NOMO-1 treated with DMSO at 0.1 percent for 48 hours (cell line): ENCODE measurements around the gene IL32.
A peak's percentile ranks its signal among the peaks of the same experiment; 100 is the strongest.

Source experiments
- DNase-seq: peaks from one replicate; lab custom pipeline; 2025; ENCODE audit not compliant: unreplicated experiment; lab: John Stamatoyannopoulos, UW

Gene IL32

GRCh38 chr16:3065069-3065741 lies at the start of gene IL32:
Gene IL32 (plus strand): TSS chr16:3065640. CDS start chr16:3065812, 172 bp downstream.
- no peak for DNase-seq

- no peak for DNase-seq
Measured at GRCh38 chr16:3015865-3016521, 49.4 kb upstream of the IL32 start.

GRCh38 chr16:3017344-3017743 lies 48.1 kb upstream of the IL32 start:
- no peak for DNase-seq

- no peak for DNase-seq
Measured at GRCh38 chr16:3017794-3018506, 47.5 kb upstream of the IL32 start, which contains the start of gene CLDN6. Gene CLDN6 (minus strand): TSS chr16:3018183. CDS start chr16:3016021, 2,162 bp downstream.

GRCh38 chr16:3019594-3020246 lies 45.7 kb upstream of the IL32 start:
- no peak for DNase-seq

GRCh38 chr16:3020247-3020603 lies 45.2 kb upstream of the IL32 start, which contains the start of gene TNFRSF12A:
Gene TNFRSF12A (plus strand): TSS chr16:3020368. CDS start chr16:3020398, 30 bp downstream.
- peak; percentile 70 for DNase-seq

GRCh38 chr16:3020604-3021448 lies 44.6 kb upstream of the IL32 start:
- DNase-seq: peak; percentile 24

- DNase-seq: peak; percentile 58
Measured at GRCh38 chr16:3021449-3022207, 43.8 kb upstream of the IL32 start.

- peak; percentile 53 for DNase-seq
Measured at GRCh38 chr16:3022208-3022683, 43.2 kb upstream of the IL32 start.

- DNase-seq: no peak
Measured at GRCh38 chr16:3022684-3023414, 42.6 kb upstream of the IL32 start.

- DNase-seq: no peak
Measured at GRCh38 chr16:3023415-3023668, 42.1 kb upstream of the IL32 start.

GRCh38 chr16:3023669-3024478 lies 41.6 kb upstream of the IL32 start, which contains the start of the genes HCFC1R1 and THOC6:
Gene HCFC1R1 (minus strand): TSS chr16:3023942. CDS start chr16:3023941, 1 bp downstream.
Gene THOC6 (plus strand): TSS chr16:3024035. CDS start chr16:3024327, 292 bp downstream.
- DNase-seq: peak; percentile 95

GRCh38 chr16:3025032-3026002 lies 40.1 kb upstream of the IL32 start:
- DNase-seq: no peak

- no peak for DNase-seq
Measured at GRCh38 chr16:3026003-3026378, 39.4 kb upstream of the IL32 start.

- no peak for DNase-seq
Measured at GRCh38 chr16:3026609-3027488, 38.6 kb upstream of the IL32 start.

GRCh38 chr16:3027489-3027795 lies 38.0 kb upstream of the IL32 start:
- DNase-seq: no peak
